Glutamatergic neuron (in vitro differentiated cells): ENCODE data around the gene ASIC3. TPM values are rescaled to one million over a fixed set of nuclear protein-coding genes. Genes with fewer than 3 reads are reported as not detected.

ENCODE experiments used
- DNase-seq: peaks from one replicate; pipeline ENCODE4 v3.0.0; 2022
- H3K27ac Mint-ChIP-seq: one replicate; pipeline ENCODE4 v1.8.0; 2020; ENCODE audit warnings: mild to moderate bottlenecking, mixed read lengths, inconsistent platforms; ENCODE audit not compliant: unreplicated experiment
- H3K27me3 Mint-ChIP-seq: one replicate; pipeline ENCODE4 v1.8.0; 2020; ENCODE audit warnings: mild to moderate bottlenecking, moderate library complexity, mixed read lengths, inconsistent platforms; ENCODE audit not compliant: unreplicated experiment
- H3K36me3 Mint-ChIP-seq: one replicate; pipeline ENCODE4 v1.8.0; 2020; ENCODE audit warnings: mild to moderate bottlenecking, mixed read lengths, inconsistent platforms; ENCODE audit not compliant: unreplicated experiment
- H3K4me1 Mint-ChIP-seq: one replicate; pipeline ENCODE4 v1.8.0; 2020; ENCODE audit warnings: mild to moderate bottlenecking, low read depth, mixed read lengths, inconsistent platforms; ENCODE audit not compliant: unreplicated experiment
- H3K4me3 Mint-ChIP-seq: one replicate; pipeline ENCODE4 v1.8.0; 2020; ENCODE audit warnings: mild to moderate bottlenecking, mixed read lengths, inconsistent platforms; ENCODE audit not compliant: unreplicated experiment
- H3K9me3 Mint-ChIP-seq: one replicate; pipeline ENCODE4 v1.8.0; 2020; ENCODE audit warnings: mild to moderate bottlenecking, moderate library complexity, mixed read lengths, inconsistent platforms; ENCODE audit not compliant: unreplicated experiment
- CTCF ChIP-seq: fragments of 200-600 bp; sonication (generic); IDR thresholded peaks from one replicate; pipeline ENCODE4 v1.5.0; 2021; ENCODE audit not compliant: partially characterized antibody, unreplicated experiment
- total RNA-seq: library from RNA; stranded (reverse); fragmentation: NEBNext Ultra II Directional; extraction: Animal tissue kit (Norgen Biotek cat#: 25700); gene quantifications from one replicate; pipeline ENCODE4 v1.2.1, GENCODE V29; 2021; ENCODE audit not compliant: unreplicated experiment

Gene ASIC3
- total RNA-seq, 1 donor from 2014 or later = 10.8 TPM

DNA sequence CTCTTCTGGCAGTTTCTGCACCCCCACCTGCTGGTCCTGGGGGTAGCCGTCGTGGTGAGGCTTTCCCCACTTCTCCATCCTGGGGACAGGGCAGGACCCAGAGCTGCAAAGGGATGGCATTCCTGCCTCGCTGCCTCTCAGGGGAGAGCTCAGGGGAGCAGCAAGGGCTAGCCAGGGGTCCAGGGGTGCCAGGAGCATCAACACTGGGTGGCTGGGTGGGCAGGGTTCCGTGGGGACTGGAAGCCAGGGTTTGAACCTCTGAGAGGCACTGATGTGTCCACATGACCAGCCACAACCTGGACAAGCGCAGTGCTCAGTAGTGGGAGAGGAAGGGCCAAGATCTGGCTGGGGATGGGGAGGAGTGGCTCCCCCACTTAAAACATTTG is 14.5 kb upstream of the ASIC3 start:
- Mint-ChIP-seq H3K4me1 (peaks cover 5% of the 10 kb centered on the region), H3K27me3 (peaks cover 9% of the 10 kb centered on the region), H3K27ac (no peak overlapping the region), H3K36me3 (no peaks in the 10 kb centered on the region), H3K4me3 (no peak overlapping the region), H3K9me3 (peaks cover 5% of the 10 kb centered on the region)
- no peak for TF ChIP-seq CTCF
- DNase-seq = no peak

GRCh38 chr7:151034312-151035025 is 13.9 kb upstream of the ASIC3 start:
- H3K4me3 Mint-ChIP-seq = no peak overlapping the region
- DNase-seq = no peak
- H3K9me3 Mint-ChIP-seq = peaks cover 3% of the 10 kb centered on the region
- no peak overlapping the region for H3K27ac Mint-ChIP-seq
- no peak for TF ChIP-seq CTCF
- peaks cover 7% of the 10 kb centered on the region for H3K4me1 Mint-ChIP-seq
- H3K36me3 Mint-ChIP-seq = no peaks in the 10 kb centered on the region
- peaks cover 8% of the 10 kb centered on the region for H3K27me3 Mint-ChIP-seq

- no peak for DNase-seq
- H3K4me1 Mint-ChIP-seq = peaks cover 14% of the 10 kb centered on the region
- no peak overlapping the region for H3K27ac Mint-ChIP-seq
- H3K4me3 Mint-ChIP-seq = no peak overlapping the region
- no peak for TF ChIP-seq CTCF
- H3K27me3 Mint-ChIP-seq = peaks cover 12% of the 10 kb centered on the region
- H3K9me3 Mint-ChIP-seq = peaks cover 3% of the 10 kb centered on the region
- H3K36me3 Mint-ChIP-seq = no peaks in the 10 kb centered on the region
Measured at GRCh38 chr7:151035026-151035717, 13.2 kb upstream of the ASIC3 start.

- no peak for DNase-seq
- no peak for TF ChIP-seq CTCF
- Mint-ChIP-seq H3K9me3 (peaks cover 5% of the 10 kb centered on the region), H3K36me3 (no peaks in the 10 kb centered on the region), H3K4me1 (peaks cover 14% of the 10 kb centered on the region), H3K27me3 (peaks cover 12% of the 10 kb centered on the region), H3K27ac (no peak overlapping the region), H3K4me3 (no peak overlapping the region)
Measured at GRCh38 chr7:151035902-151036301, 12.4 kb upstream of the ASIC3 start.
